Measurements from ENCODE around the gene SRSF1. TPM values are rescaled to one million over a fixed set of nuclear protein-coding genes. Genes with fewer than 3 reads are reported as not detected.

Gene SRSF1
- total and polyA plus RNA-seq, 4 donors: 76.7 to 235 (median 156) TPM

GRCh38 chr17:57990037-57990436, 17.0 kb downstream of the SRSF1 start:
- no peak overlapping the region for H3K9ac ChIP-seq (ENCODE audit: insufficient read depth in 1 of 2, low read length in 2 of 2)
- no peak overlapping the region for H3K4me3 ChIP-seq
- H3K4me1 ChIP-seq (ENCODE audit: control insufficient read depth in 5 of 5, insufficient read depth in 5 of 5, low read length in 5 of 5): peaks cover 4 to 43% (median 13%) of the 10 kb centered on the region in 5 donors
- H3K27ac ChIP-seq (ENCODE audit: low read depth in 1 of 2, low read length in 1 of 2): peak overlapping the region in 1 of 2 donors; percentile 66
- no peak for DNase-seq
- no peaks in the 10 kb centered on the region for H3K36me3 ChIP-seq (ENCODE audit: control insufficient read depth in 4 of 4, insufficient read depth in 4 of 4, low read length in 4 of 4)
- ATAC-seq (ENCODE audit: insufficient read depth, low FRiP score): no peak
- no peak for TF ChIP-seq CTCF (IDR thresholded peaks at IDR 0.05; ENCODE audit: control extremely low read depth, extremely low read depth)
- 72 to 78% methylated on average over 2 of the region's 2 CpGs for WGBS, 2 donors
- H3K9me3 ChIP-seq (ENCODE audit: control insufficient read depth in 4 of 4, insufficient read depth in 3 of 4, low read length in 3 of 4): no peaks in the 10 kb centered on the region
- H3K27me3 ChIP-seq (ENCODE audit: control insufficient read depth in 3 of 3, insufficient read depth in 3 of 3, low read length in 2 of 3): no peaks in the 10 kb centered on the region

- ATAC-seq (ENCODE audit: insufficient read depth, low FRiP score): peak; percentile 80
- peaks cover 2 to 53% (median 26%) of the 10 kb centered on the region in 5 donors for H3K4me1 ChIP-seq (ENCODE audit: control insufficient read depth in 5 of 5, insufficient read depth in 5 of 5, low read length in 5 of 5)
- no peaks in the 10 kb centered on the region for H3K9me3 ChIP-seq (ENCODE audit: control insufficient read depth in 4 of 4, insufficient read depth in 3 of 4, low read length in 3 of 4)
- peak; percentile 84 to 85 (median 84) for DNase-seq
- peak overlapping the region in 1 of 2 donors; percentile 73 for H3K9ac ChIP-seq (ENCODE audit: insufficient read depth in 1 of 2, low read length in 2 of 2)
- H3K27me3 ChIP-seq (ENCODE audit: control insufficient read depth in 3 of 3, insufficient read depth in 3 of 3, low read length in 2 of 3): no peaks in the 10 kb centered on the region
- H3K4me3 ChIP-seq: peak overlapping the region; percentile 93
- WGBS, 2 donors: 3% methylated on average over 44 to 54 of the region's 54 CpGs
- H3K36me3 ChIP-seq (ENCODE audit: control insufficient read depth in 4 of 4, insufficient read depth in 4 of 4, low read length in 4 of 4): no peaks in the 10 kb centered on the region
- TF ChIP-seq CTCF (IDR thresholded peaks at IDR 0.05; ENCODE audit: control extremely low read depth, extremely low read depth): no peak
- peak overlapping the region; percentile 93 to 99 for H3K27ac ChIP-seq (ENCODE audit: low read depth in 1 of 2, low read length in 1 of 2)
Observed at GRCh38 chr17:57988301-57989250, 18.5 kb downstream of the SRSF1 start.

DNA sequence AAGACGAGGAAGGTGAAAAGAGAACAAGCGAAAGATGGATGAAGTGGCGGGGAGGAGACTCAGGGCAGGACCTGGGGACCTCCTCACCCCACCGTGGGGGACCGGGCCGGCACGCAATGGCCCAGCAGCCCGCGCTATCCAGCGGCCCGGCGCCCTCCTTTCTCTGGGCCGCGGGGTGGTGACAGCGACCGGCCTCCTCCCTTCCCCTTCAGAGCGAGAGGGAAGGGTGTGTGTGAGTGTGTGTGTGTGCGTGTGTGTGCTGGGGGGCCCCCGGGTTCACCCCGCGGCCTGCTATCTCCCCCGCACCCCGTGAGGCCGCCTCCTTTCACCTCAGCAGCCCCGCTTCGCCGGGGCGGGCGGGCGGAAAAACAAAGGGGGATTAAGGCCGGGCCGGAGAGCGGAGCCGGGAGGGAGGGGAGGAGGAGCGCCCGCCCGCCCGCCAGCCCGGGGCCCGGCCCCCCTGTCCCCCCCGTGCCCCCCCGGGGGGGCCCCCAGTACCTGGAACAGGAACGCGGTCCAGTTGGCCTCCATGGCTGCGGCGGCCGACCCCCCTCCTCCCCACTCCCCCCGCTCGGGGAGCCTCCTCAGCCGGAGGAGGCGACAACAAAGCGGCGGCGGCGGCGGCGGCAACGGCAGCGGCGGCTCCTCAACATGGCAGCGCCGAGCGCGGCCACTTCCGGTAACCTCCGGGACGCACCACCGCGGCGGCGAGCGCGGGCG, 19.3 kb downstream of the SRSF1 start, which contains the start of gene VEZF1:
Gene VEZF1, minus strand, starts transcription at position 674 of the 720 bp plus-strand sequence. Its CDS starts 143 bp downstream, at position 531.
- peaks cover 0 to 5% (median under 1%) of the 10 kb centered on the region in 4 donors for H3K36me3 ChIP-seq (ENCODE audit: control insufficient read depth in 4 of 4, insufficient read depth in 4 of 4, low read length in 4 of 4)
- peak within 1 kb of the TSS; percentile 93 to 99 for H3K27ac ChIP-seq (ENCODE audit: low read depth in 1 of 2, low read length in 1 of 2)
- H3K27me3 ChIP-seq (ENCODE audit: control insufficient read depth in 3 of 3, insufficient read depth in 3 of 3, low read length in 2 of 3): no peaks in the 10 kb centered on the region
- H3K9ac ChIP-seq (ENCODE audit: insufficient read depth in 1 of 2, low read length in 2 of 2): peak within 1 kb of the TSS; percentile 87 to 95
- H3K4me1 ChIP-seq (ENCODE audit: control insufficient read depth in 5 of 5, insufficient read depth in 5 of 5, low read length in 5 of 5): peaks cover 5 to 60% (median 30%) of the 10 kb centered on the region in 5 donors
- 0% methylated on average over 8 to 74 of the region's 74 CpGs for WGBS, 2 donors
- peak within 1 kb of the TSS; percentile 93 for H3K4me3 ChIP-seq
- H3K9me3 ChIP-seq (ENCODE audit: control insufficient read depth in 4 of 4, insufficient read depth in 3 of 4, low read length in 3 of 4): no peaks in the 10 kb centered on the region
- DNase-seq (peak; percentile 83 to 86 (median 85)), ATAC-seq (ENCODE audit: insufficient read depth, low FRiP score) (peak; percentile 67)
- no peak for TF ChIP-seq CTCF (IDR thresholded peaks at IDR 0.05; ENCODE audit: control extremely low read depth, extremely low read depth)
